ENCODE results near the gene KCNIP4. TPM values are rescaled to one million over a fixed set of nuclear protein-coding genes. Genes with fewer than 3 reads are reported as not detected.

The KCNIP4 gene
- total and polyA plus RNA-seq, 2 of the 8 experiments (the other 6 are each of a cell fraction or from before 2014, with no cell fraction given) = 0.06 TPM; not detected in 1

GRCh38 chr4:20723019-20723418 lies 1225.6 kb downstream of the KCNIP4 start (continued):
- no peak for TF ChIP-seq PHF8 (conservative IDR thresholded peaks at IDR 0.05; ENCODE audit: low read depth, low read length)
- no peak for TF ChIP-seq BRCA1 (IDR thresholded peaks at IDR 0.05; ENCODE audit: low read depth, low read length)
- no peak for TF ChIP-seq MAX (IDR thresholded peaks at IDR 0.05)
- no peak for TF ChIP-seq CTCF (IDR thresholded peaks at IDR 0.05; ENCODE audit: control extremely low read depth in 1 of 3, insufficient read depth in 1 of 3, low read depth in 1 of 3, low read length in 3 of 3)

Data from H1 (cell line).